IPS DF 6.9 (cell line): Measurements from ENCODE around the gene EDDM3A.
"Not testable (repeated sequence)": the region's sequence is repeated elsewhere in the genome, so short reads cannot be mapped to it uniquely, and the experiment has no call there.

Experiments
- DNase-seq: peaks from one replicate; pipeline ENCODE4 v3.0.0-alpha.2; 2013; ENCODE audit warnings: low read depth, low spot score
- H3K27ac ChIP-seq: one replicate; pipeline ENCODE4 v1.5.1; 2013; ENCODE audit warnings: low read length, control low read depth
- H3K27me3 ChIP-seq: 2 replicates; pipeline ENCODE4 v1.6.1; 2013; ENCODE audit warnings: mild to moderate bottlenecking, low read length; ENCODE audit not compliant: control insufficient read depth, insufficient read depth
- H3K36me3 ChIP-seq: 2 replicates; pipeline ENCODE4 v1.6.1; 2013; ENCODE audit warnings: low read length; ENCODE audit not compliant: control insufficient read depth, insufficient read depth
- H3K4me1 ChIP-seq: 2 replicates; pipeline ENCODE4 v1.6.1; 2013; ENCODE audit warnings: low read length; ENCODE audit not compliant: control insufficient read depth, insufficient read depth
- H3K4me3 ChIP-seq: 2 replicates; pipeline ENCODE4 v1.5.1; 2013; ENCODE audit warnings: mild to moderate bottlenecking, low read length
- H3K9me3 ChIP-seq: 2 replicates; pipeline ENCODE4 v1.6.1; 2013; ENCODE audit warnings: low read length, inconsistent platforms; ENCODE audit not compliant: control insufficient read depth, insufficient read depth
- WGBS: extraction: QIAGEN DNeasy Blood & Tissue Kit; methylation state at CpG from one replicate; pipeline ENCODE4 v1.1.7; 2013; ENCODE audit warnings: mixed read lengths, missing lambda C conversion rate; ENCODE audit not compliant: insufficient read length, insufficient coverage; 5-methylcytosine and 5-hydroxymethylcytosine counted together

Gene EDDM3A

GRCh38 chr14:20754308-20754707 is 8.6 kb downstream of the EDDM3A start:
- no peaks in the 10 kb centered on the region for H3K36me3 ChIP-seq
- WGBS, result no CpG with 5 or more reads among the region's 2 CpGs
- no peaks in the 10 kb centered on the region for H3K4me1 ChIP-seq
- peaks cover 2% of the 10 kb centered on the region; the same call in 1 of the 2 replicates for H3K9me3 ChIP-seq
- H3K27ac ChIP-seq, result no peak overlapping the region
- no peak overlapping the region for H3K4me3 ChIP-seq
- H3K27me3 ChIP-seq, result no peaks in the 10 kb centered on the region
- no peak for DNase-seq

- Histone ChIP-seq H3K36me3 (no peaks in the 10 kb centered on the region), H3K4me3 (no peak overlapping the region), H3K9me3 (peaks cover 2% of the 10 kb centered on the region; the same call in 1 of the 2 replicates), H3K4me1 (no peaks in the 10 kb centered on the region), H3K27me3 (no peaks in the 10 kb centered on the region), H3K27ac (no peak overlapping the region)
- WGBS, result no CpG with 5 or more reads among the region's 6 CpGs
- DNase-seq, result no peak
These were observed 9.3 kb downstream of the EDDM3A start for GRCh38 chr14:20755037-20755436.

- no peak overlapping the region for H3K27ac ChIP-seq
- no peaks in the 10 kb centered on the region for H3K36me3 ChIP-seq
- H3K4me1 ChIP-seq, result no peaks in the 10 kb centered on the region; the same call in 1 of the 2 replicates
- H3K27me3 ChIP-seq, result no peaks in the 10 kb centered on the region
- H3K4me3 ChIP-seq, result no peak overlapping the region
- DNase-seq, result no peak
- H3K9me3 ChIP-seq, result no peaks in the 10 kb centered on the region
- WGBS, result no CpG with 5 or more reads among the region's 4 CpGs
These were observed 12.3 kb downstream of the EDDM3A start for GRCh38 chr14:20757965-20758364.

- H3K4me1 ChIP-seq, H3K36me3 ChIP-seq, DNase-seq, H3K27ac ChIP-seq, H3K4me3 ChIP-seq, H3K9me3 ChIP-seq, H3K27me3 ChIP-seq: not testable (repeated sequence)
- no CpG with 5 or more reads among the region's 5 CpGs for WGBS
These were observed 13.8 kb downstream of the EDDM3A start for GRCh38 chr14:20759465-20759864.

GRCh38 chr14:20760950-20761349 is 15.3 kb downstream of the EDDM3A start:
- H3K27me3 ChIP-seq, result no peaks in the 10 kb centered on the region
- H3K4me1 ChIP-seq, result no peaks in the 10 kb centered on the region; the same call in 1 of the 2 replicates
- H3K9me3 ChIP-seq, result no peaks in the 10 kb centered on the region
- no peak overlapping the region for H3K4me3 ChIP-seq
- no peak overlapping the region for H3K27ac ChIP-seq
- no peak for DNase-seq
- no peaks in the 10 kb centered on the region for H3K36me3 ChIP-seq

- no peaks in the 10 kb centered on the region for H3K9me3 ChIP-seq
- no peaks in the 10 kb centered on the region for H3K27me3 ChIP-seq
- no CpG with 5 or more reads among the region's 3 CpGs for WGBS
- no peak for DNase-seq
- H3K36me3 ChIP-seq, result no peaks in the 10 kb centered on the region
- H3K27ac ChIP-seq, result no peak overlapping the region
- H3K4me1 ChIP-seq, result no peaks in the 10 kb centered on the region
- no peak overlapping the region for H3K4me3 ChIP-seq
These were observed 22.9 kb downstream of the EDDM3A start for GRCh38 chr14:20768593-20768892.

GRCh38 chr14:20769421-20769820 is 23.7 kb downstream of the EDDM3A start:
- H3K27ac ChIP-seq, result no peak overlapping the region
- H3K4me3 ChIP-seq, result no peak overlapping the region
- no peaks in the 10 kb centered on the region for H3K9me3 ChIP-seq
- H3K27me3 ChIP-seq, result no peaks in the 10 kb centered on the region
- DNase-seq, result no peak
- H3K4me1 ChIP-seq, result no peaks in the 10 kb centered on the region
- no peaks in the 10 kb centered on the region for H3K36me3 ChIP-seq
- no CpG with 5 or more reads among the region's 3 CpGs for WGBS

GRCh38 chr14:20772650-20773049 is 27.0 kb downstream of the EDDM3A start:
- peak; percentile 35 for DNase-seq
- no CpG with 5 or more reads among the region's 3 CpGs for WGBS
- H3K27ac ChIP-seq, result no peak overlapping the region
- H3K4me3 ChIP-seq, result no peak overlapping the region
- H3K9me3 ChIP-seq, result no peaks in the 10 kb centered on the region
- no peaks in the 10 kb centered on the region for H3K4me1 ChIP-seq
- no peaks in the 10 kb centered on the region for H3K27me3 ChIP-seq
- H3K36me3 ChIP-seq, result no peaks in the 10 kb centered on the region

- no peak for DNase-seq
- Histone ChIP-seq H3K27ac (no peak overlapping the region), H3K9me3 (no peaks in the 10 kb centered on the region), H3K36me3 (no peaks in the 10 kb centered on the region), H3K27me3 (no peaks in the 10 kb centered on the region), H3K4me3 (no peak overlapping the region), H3K4me1 (no peaks in the 10 kb centered on the region)
- WGBS, result no CpG with 5 or more reads among the region's 5 CpGs
These were observed 28.7 kb downstream of the EDDM3A start for GRCh38 chr14:20774258-20774824.

- DNase-seq, result no peak
- no peaks in the 10 kb centered on the region for H3K4me1 ChIP-seq
- no peaks in the 10 kb centered on the region for H3K27me3 ChIP-seq
- WGBS, result no CpG with 5 or more reads among the region's 6 CpGs
- no peak overlapping the region for H3K27ac ChIP-seq
- H3K36me3 ChIP-seq, result no peaks in the 10 kb centered on the region
- no peak overlapping the region for H3K4me3 ChIP-seq
- H3K9me3 ChIP-seq, result no peaks in the 10 kb centered on the region
These were observed 29.4 kb downstream of the EDDM3A start for GRCh38 chr14:20775043-20775442.

GRCh38 chr14:20775901-20776300 is 30.2 kb downstream of the EDDM3A start:
- no peaks in the 10 kb centered on the region for H3K27me3 ChIP-seq
- DNase-seq, result no peak
- no peak overlapping the region for H3K4me3 ChIP-seq
- H3K27ac ChIP-seq, result no peak overlapping the region
- no peaks in the 10 kb centered on the region for H3K36me3 ChIP-seq
- no peaks in the 10 kb centered on the region for H3K9me3 ChIP-seq
- H3K4me1 ChIP-seq, result no peaks in the 10 kb centered on the region
- no CpG with 5 or more reads among the region's 1 CpG for WGBS
